HG02759 (cell line): ENCODE results near the gene CCDC27.

Source experiments
- ATAC-seq: cut with Tn5 transposase; IDR thresholded peaks from one replicate; pipeline ENCODE4 v1.9.1; 2021; ENCODE audit warnings: mild to moderate bottlenecking, moderate library complexity; ENCODE audit not compliant: unreplicated experiment

Gene CCDC27

DNA sequence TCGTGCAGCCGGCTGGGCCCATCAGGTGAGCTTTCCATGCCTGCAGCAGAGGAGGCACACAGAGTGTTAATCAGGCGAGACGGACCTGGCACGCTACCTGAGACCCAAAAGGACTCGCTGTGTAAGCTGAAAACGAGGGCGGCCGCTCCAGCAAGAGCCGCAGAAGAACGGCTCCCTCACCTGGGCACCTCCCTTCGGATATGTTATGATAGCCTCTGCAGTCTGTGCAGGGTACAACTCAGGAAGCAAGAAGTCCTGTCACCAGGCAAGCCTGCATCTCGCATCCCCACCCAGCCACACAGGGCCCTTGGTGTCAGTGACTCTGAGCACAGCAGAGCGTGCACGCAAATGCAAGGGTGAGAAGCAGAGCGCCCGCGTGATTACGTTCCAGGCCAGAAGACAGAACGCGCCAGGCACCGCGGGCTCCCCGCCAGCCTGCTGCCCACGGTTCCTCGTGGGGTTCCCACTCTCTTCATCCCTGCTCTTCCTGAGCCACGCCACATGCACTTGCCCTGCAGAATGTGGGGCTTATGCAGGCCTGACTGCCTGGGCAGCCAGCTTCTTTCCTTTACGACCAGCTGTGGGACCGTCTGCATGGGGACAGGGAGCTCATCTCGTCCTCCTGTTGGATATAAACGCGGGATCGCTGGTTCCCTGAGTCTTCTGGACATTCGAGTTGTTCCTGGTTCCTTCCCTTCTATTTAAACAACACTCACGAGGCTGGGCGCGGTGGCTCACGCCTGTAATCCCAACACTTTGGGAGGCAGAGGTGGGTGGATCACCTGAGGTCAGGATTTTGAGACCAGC is 64.3 kb downstream of the CCDC27 start:
- ATAC-seq: no peak

DNA sequence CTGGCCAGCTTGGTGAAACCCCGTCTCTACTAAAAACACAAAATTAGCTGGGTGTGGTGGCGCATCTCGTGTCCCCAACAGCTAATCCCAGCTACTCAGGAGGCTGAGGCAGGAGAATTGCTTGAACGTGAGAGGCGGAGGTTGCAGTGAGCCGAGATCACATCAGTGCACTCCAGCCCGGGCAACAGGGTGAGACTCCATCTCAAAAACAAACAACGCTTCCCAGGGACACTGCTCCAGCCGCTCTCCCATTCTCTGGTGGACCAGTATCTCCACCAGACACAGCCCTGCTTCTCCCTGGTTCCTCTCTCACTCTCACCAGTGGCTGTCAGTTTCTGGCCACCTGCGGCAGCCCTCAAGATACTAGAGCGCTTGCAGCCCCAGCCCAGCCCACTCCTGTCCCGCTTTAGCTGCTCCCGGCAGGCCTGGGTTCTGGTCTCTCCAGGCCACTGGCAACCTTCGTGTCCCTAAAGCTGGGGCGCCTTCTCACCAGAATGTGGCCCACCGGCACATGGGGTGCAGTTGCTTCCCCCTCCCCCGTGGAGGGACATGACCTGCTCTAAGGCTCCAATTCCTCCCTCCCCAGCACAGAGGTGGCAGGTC is 65.0 kb downstream of the CCDC27 start:
- ATAC-seq: no peak

DNA sequence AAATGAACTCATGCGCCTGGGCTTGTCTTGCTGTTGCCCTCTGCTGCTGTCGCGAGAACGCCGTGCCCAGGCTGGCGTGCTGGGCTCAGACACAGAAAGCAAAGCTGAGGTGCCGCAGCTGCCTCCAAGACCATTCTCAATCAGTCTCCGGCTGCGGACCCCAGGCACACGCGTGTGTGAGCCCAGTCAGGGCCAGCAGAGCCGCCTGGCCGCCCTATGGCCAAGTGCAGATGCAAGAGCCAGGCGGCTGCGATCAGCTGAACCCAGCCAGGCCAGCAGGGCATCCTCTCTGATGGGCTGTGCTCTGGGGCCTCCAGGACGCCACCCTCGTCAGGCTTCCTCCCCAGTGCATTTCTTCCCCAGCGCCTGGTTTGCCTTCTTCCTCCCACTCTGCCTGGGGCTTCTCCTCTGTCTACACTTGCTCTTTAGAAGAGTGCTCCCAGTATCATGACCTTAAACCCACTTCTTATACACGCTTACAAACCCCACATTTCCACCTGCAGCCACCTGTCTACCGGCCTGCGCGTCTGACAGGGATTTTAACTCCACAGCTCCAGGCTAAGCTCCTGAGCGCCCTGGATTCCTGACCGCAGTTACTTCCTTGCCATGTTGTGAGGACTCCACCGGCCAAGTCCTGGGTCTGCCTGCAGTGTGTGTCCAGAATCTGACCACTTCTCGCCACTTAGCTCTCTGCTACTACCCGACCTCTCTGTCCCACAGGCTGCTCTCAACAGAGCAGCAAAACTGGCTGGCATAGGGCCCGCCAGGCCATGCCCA is 65.8 kb downstream of the CCDC27 start:
- no peak for ATAC-seq

DNA sequence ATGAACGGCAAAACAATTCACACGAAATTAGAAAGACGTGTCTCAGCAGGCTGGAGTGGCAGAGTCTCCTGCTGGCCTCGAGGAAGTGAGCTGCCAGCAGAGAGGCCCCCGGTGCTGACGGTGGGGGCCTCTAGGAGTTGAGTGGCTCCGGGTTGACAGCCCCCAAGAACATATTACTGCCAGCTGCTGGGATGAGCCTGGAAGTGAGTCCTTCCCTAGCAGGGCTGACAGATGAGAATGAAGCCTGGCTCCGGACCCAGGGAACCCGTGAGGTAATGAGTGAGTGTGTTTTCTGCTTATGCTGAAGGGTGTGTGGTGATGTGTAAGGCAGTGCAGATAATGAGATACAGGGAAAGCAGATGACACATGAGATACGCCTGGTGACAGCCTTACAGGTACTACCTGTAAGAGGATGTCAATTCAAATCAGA is 67.5 kb downstream of the CCDC27 start:
- no peak for ATAC-seq

DNA sequence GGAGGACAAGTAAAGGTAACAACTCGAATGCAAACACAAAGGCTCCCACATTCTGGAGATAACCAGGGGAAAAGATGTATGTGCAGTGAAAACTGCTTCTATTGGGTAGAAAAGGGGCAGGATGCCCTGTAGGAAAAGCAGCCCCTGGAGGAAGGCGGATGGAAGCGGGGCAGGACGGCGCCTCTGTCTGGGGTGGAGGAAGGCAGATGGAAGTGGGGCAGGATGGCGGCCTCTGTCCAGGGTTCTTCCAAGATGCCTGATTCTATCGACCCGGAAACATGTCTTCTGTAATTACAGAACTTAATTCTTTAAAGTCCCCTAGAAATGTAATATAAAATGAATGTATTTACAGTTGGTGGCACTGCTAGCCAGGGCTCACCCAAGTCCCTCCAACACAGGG is 68.1 kb downstream of the CCDC27 start:
- no peak for ATAC-seq

DNA sequence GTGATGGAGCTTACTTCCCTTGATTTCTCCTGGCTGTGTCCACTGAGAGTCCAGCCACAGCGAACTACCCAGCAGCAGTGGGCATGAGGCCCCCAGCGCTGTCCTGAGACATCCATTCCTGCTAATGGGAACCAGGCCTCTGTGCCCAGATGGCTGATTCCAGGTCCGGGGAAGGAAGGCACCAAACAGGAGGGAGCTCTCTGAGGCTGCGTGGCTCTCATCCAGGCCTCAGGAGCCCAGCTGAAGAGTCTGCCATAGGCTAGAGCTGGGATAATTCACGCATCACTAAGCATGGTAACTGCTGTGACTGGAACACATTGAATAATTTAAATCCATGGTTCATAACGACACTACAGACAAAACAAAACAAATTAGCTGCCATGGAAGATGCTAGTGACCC is 68.8 kb downstream of the CCDC27 start:
- ATAC-seq: no peak
